HCT116 (cell line): Measurements from ENCODE around the gene DIRAS2. TPM values are rescaled to one million over a fixed set of nuclear protein-coding genes. Genes with fewer than 3 reads are reported as not detected.

Experiments used
- ATAC-seq: fragments of 200-7000 bp; cut with Tn5 transposase; 2 replicates; pipeline ENCODE4 v1.9.1; 2020; ENCODE audit warnings: mild to moderate bottlenecking, moderate library complexity
- BruUV-seq: library from RNA; stranded (reverse); fragments of 400-500 nt; replicated peaks from 2 replicates; lab custom pipeline; 2021; lab: Mats Ljungman, UMichigan
- CTCF ChIA-PET: fragments of 300-600 bp; sonication (Branson Sonifier 250); formaldehyde crosslinking; loops from one replicate; lab custom pipeline; 2021; ENCODE audit warnings: antibody characterized with exemption; lab: Charles Lee
- POLR2A ChIA-PET: fragments of 300-600, 350-600 bp; sonication (Branson Sonifier 250); formaldehyde crosslinking; loops from one replicate; lab custom pipeline; 2021; ENCODE audit warnings: antibody characterized with exemption; lab: Charles Lee
- RAD21 ChIA-PET, 2 experiments: fragments of 300-600 bp; sonication (Branson Sonifier 250); formaldehyde crosslinking; loops; one replicate each; lab custom pipeline; 2023; ENCODE audit warnings: low total read pairs in 2 of 2; ENCODE audit not compliant: uncharacterized antibody in 2 of 2, unreplicated experiment in 2 of 2, low non-redundant PET in 1 of 2; lab: Charles Lee
- DNase-seq: peaks from one replicate; pipeline ENCODE4 v3.0.0-alpha.2; 2010; ENCODE audit warnings: low read depth, low spot score
- H2AFZ ChIP-seq: fragments of 200-600 bp; shearing (Covaris generic), sonication (generic); 2 replicates; pipeline ENCODE4 v1.6.1; 2017; ENCODE audit warnings: low read depth, mixed run types, mixed read lengths, antibody characterized with exemption, low read length; ENCODE audit not compliant: poor library complexity, severe bottlenecking
- H3K27ac ChIP-seq: 2 replicates; pipeline ENCODE4 v1.5.1; 2012; ENCODE audit warnings: low read depth, low read length
- H3K27me3 ChIP-seq: fragments of 200-600 bp; sonication (generic); 2 replicates; pipeline ENCODE4 v1.6.1; 2016; ENCODE audit warnings: mixed run types, low read length, mixed read lengths; ENCODE audit not compliant: insufficient read depth
- H3K36me3 ChIP-seq, 2 experiments: fragments of 200-500 bp in 1 of 2; fragments of 200-600 bp in 1 of 2; sonication (Bioruptor generic) in 1 of 2; sonication (generic) in 1 of 2; 2 replicates each; pipeline versions ENCODE4 v1.5.1 to v1.6.1; 2014 to 2016; ENCODE audit warnings: low read length in 2 of 2, inconsistent platforms in 1 of 2, mixed read lengths in 1 of 2, mixed run types in 1 of 2; ENCODE audit not compliant: insufficient read depth in 2 of 2, control insufficient read depth in 1 of 2
- H3K4me1 ChIP-seq, 2 experiments: fragments of 200-600 bp in 1 of 2; sonication (generic) in 1 of 2; 2 replicates each; pipeline versions ENCODE4 v1.5.1 to v1.6.1; 2012 to 2017; ENCODE audit warnings: low read length in 2 of 2, inconsistent platforms in 1 of 2, mild to moderate bottlenecking in 1 of 2, mixed read lengths in 1 of 2, mixed run types in 1 of 2, moderate library complexity in 1 of 2; ENCODE audit not compliant: insufficient read depth in 2 of 2, control insufficient read depth in 1 of 2
- H3K4me2 ChIP-seq: fragments of 200-600 bp; sonication (generic); 2 replicates; pipeline ENCODE4 v1.6.1; 2017; ENCODE audit warnings: mixed run types, low read length, mixed read lengths
- H3K4me3 ChIP-seq, 2 experiments: fragments of 200-600 bp in 1 of 2; sonication (generic) in 1 of 2; replicated peaks in 1 of 2; 2 replicates each; pipeline ENCODE4 v1.5.1; 2011 to 2016; ENCODE audit warnings: low read length in 2 of 2, control low read depth in 1 of 2, low read depth in 1 of 2, mild to moderate bottlenecking in 1 of 2, mixed read lengths in 1 of 2, mixed run types in 1 of 2
- H3K79me2 ChIP-seq: fragments of 200-600 bp; sonication (generic); 2 replicates; pipeline ENCODE4 v1.6.1; 2017; ENCODE audit warnings: mild to moderate bottlenecking, mixed run types, low read length, moderate library complexity, mixed read lengths; ENCODE audit not compliant: insufficient read depth
- H3K9ac ChIP-seq: fragments of 200-600 bp; sonication (generic); 2 replicates; pipeline ENCODE4 v1.6.1; 2016; ENCODE audit warnings: low read length, mixed read lengths
- H3K9me2 ChIP-seq: fragments of 200-600 bp; sonication (generic), shearing (Covaris generic); 2 replicates; pipeline ENCODE4 v1.6.1; 2017; ENCODE audit warnings: mixed run types, mild to moderate bottlenecking, moderate library complexity; ENCODE audit not compliant: insufficient read depth
- H3K9me3 ChIP-seq, 2 experiments: fragments of 200-500 bp in 1 of 2; fragments of 200-600 bp in 1 of 2; sonication (Bioruptor generic) in 1 of 2; sonication (generic) in 1 of 2; 2 replicates each; pipeline ENCODE4 v1.6.1; 2014 to 2017; ENCODE audit warnings: low read length in 2 of 2, mixed read lengths in 2 of 2, inconsistent platforms in 1 of 2, low read depth in 1 of 2, mild to moderate bottlenecking in 1 of 2, mixed run types in 1 of 2, moderate library complexity in 1 of 2; ENCODE audit not compliant: control insufficient read depth in 1 of 2, insufficient read depth in 1 of 2
- H4K20me1 ChIP-seq: fragments of 200-600 bp; sonication (generic), shearing (Covaris generic); 2 replicates; pipeline ENCODE4 v1.6.1; 2017; ENCODE audit warnings: mixed run types, mild to moderate bottlenecking, moderate library complexity; ENCODE audit not compliant: insufficient read depth
- CEBPB ChIP-seq: IDR thresholded peaks from 2 replicates; pipeline ENCODE4 v1.6.1; 2012; ENCODE audit warnings: low read depth
- EGR1 ChIP-seq: IDR thresholded peaks from 2 replicates; pipeline ENCODE4 v1.6.1; 2012; ENCODE audit warnings: low read depth
- ELF1 ChIP-seq: IDR thresholded peaks from 2 replicates; pipeline ENCODE4 v1.6.1; 2012; ENCODE audit warnings: low read depth, borderline replicate concordance
- EZH2 ChIP-seq: fragments of 200-600 bp; sonication (generic); IDR thresholded peaks from 2 replicates; pipeline ENCODE4 v1.6.1; 2017; ENCODE audit warnings: antibody characterized with exemption, mixed run types
- EZH2phosphoT487 ChIP-seq: fragments of 200-600 bp; IDR thresholded peaks from 2 replicates; pipeline ENCODE4 v1.6.1; 2018; ENCODE audit warnings: antibody characterized with exemption, borderline replicate concordance
- JUND ChIP-seq: IDR thresholded peaks from 2 replicates; pipeline ENCODE4 v1.6.1; 2012
- POLR2A ChIP-seq: IDR thresholded peaks from 2 replicates; pipeline ENCODE4 v1.7.0; 2011; ENCODE audit warnings: borderline replicate concordance; ENCODE audit not compliant: insufficient read depth, insufficient read length; ENCODE audit errors: extremely low read depth
- POLR2AphosphoS5 ChIP-seq: IDR thresholded peaks from 2 replicates; pipeline ENCODE4 v1.6.1; 2011; ENCODE audit warnings: mild to moderate bottlenecking, low read depth, low read length, moderate library complexity
- SIN3A ChIP-seq: IDR thresholded peaks from 2 replicates; pipeline ENCODE4 v1.6.1; 2012; ENCODE audit warnings: low read depth
- SRF ChIP-seq: IDR thresholded peaks from 2 replicates; pipeline ENCODE4 v1.6.1; 2012; ENCODE audit warnings: low read depth
- TCF7L2 ChIP-seq: IDR thresholded peaks from 2 replicates; pipeline ENCODE4 v1.7.0; 2011; ENCODE audit warnings: borderline replicate concordance, inconsistent platforms; ENCODE audit not compliant: insufficient read depth, insufficient read length; ENCODE audit errors: extremely low read depth
- YY1 ChIP-seq: IDR thresholded peaks from 2 replicates; pipeline ENCODE4 v1.6.1; 2011; ENCODE audit warnings: low read length, low read depth, moderate library complexity, mild to moderate bottlenecking; ENCODE audit not compliant: insufficient replicate concordance; ENCODE audit errors: extremely low read depth
- ZFX ChIP-seq: fragments of 450-650 bp; IDR thresholded peaks from 2 replicates; pipeline ENCODE4 v1.6.1; 2017
- intact Hi-C: fragments of 100-400 bp; cut with micrococcal nuclease; formaldehyde crosslinking; loops from 2 replicates; pipeline ENCODE4 v1.10.0; 2022
- total RNA-seq: library from RNA; stranded (reverse); gene quantifications from one replicate; pipeline ENCODE4 v1.2.1, GENCODE V29; 2021; ENCODE audit not compliant: unreplicated experiment
- TF ChIP-seq, protein P1 (sequence below), 3 experiments: fragments of 200-600 bp in 1 of 3; sonication (generic) in 1 of 3; IDR thresholded peaks in 2 of 3; conservative IDR thresholded peaks in 1 of 3; 2 replicates each; pipeline ENCODE4 v1.5.1; 2012 to 2017; ENCODE audit warnings: low read depth in 2 of 3, low read length in 2 of 3, antibody characterized with exemption in 1 of 3, borderline replicate concordance in 1 of 3, control low read depth in 1 of 3, mild to moderate bottlenecking in 1 of 3, mixed read lengths in 1 of 3, mixed run types in 1 of 3, moderate library complexity in 1 of 3; ENCODE audit not compliant: insufficient read depth in 1 of 3
- TF ChIP-seq, protein P2 (sequence below): IDR thresholded peaks from 2 replicates; pipeline ENCODE4 v1.6.1; 2012; ENCODE audit warnings: low read depth
- TF ChIP-seq, protein P3 (sequence below): IDR thresholded peaks from 2 replicates; pipeline ENCODE4 v1.6.1; 2012
- TF ChIP-seq, protein P4 (sequence below): IDR thresholded peaks from 2 replicates; pipeline ENCODE4 v1.6.1; 2012

DIRAS2 gene
- total RNA-seq, 1 experiment from 2014 or later = not detected

DNA sequence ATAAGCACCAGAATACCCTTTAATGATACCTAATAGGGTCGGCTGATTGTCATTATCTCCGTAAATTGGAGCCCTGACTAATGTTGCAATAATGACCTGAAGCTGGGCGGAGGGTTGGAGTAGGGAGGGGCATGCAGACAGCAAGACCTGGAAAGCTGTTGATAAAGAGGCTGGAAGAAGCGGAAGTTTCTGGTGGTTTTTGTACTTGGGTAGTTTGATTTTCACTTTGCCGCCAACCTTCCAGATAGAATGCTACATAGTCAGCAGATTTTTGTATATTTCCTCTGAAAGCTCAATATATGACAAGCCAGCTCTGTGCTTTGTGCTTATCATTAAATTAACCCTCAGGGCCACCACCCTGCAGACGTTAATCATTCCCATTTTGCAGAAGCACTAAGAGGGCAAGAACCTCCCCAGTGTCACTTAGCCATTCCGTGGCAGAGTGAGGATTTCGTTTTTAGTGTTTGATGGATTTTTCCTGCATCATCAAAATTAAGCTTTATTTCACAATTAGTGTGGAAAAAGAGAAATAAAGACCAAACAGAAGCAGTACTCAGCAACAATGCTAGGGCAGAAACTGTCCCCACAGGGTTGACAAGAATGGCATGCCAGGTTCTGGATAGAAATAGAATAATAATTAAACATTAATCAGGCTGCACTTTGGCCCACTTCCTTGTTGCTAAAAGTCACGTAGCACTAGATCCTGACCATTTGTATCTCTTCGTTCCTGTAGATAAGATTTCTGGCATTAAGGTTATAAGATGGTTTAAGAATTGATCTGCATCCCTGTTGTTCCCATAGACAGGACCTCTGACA lies 34.7 kb downstream of the DIRAS2 start:
- ChIA-PET CTCF (no interaction called here), RAD21 (no interaction called here), POLR2A (no interaction called here)
- ATAC-seq (no peak), DNase-seq (no peak)
- no TSS peak for BruUV-seq
- H3K27ac ChIP-seq = no peak overlapping the region
- H3K27me3 ChIP-seq = peaks cover 38% of the 10 kb centered on the region; the same call in 1 of the 2 replicates
- no peaks in the 10 kb centered on the region for H3K79me2 ChIP-seq
- H3K4me3 ChIP-seq = no peak overlapping the region
- no peaks in the 10 kb centered on the region for H3K9me2 ChIP-seq
- TF ChIP-seq YY1 (no peak), SIN3A (no peak), EZH2phosphoT487 (no peak), ZFX (no peak), CEBPB (no peak), SRF (no peak), TCF7L2 (no peak), EZH2 (no peak), POLR2A (no peak), ELF1 (no peak), EGR1 (no peak), JUND (no peak), POLR2AphosphoS5 (no peak)
- TF ChIP-seq, protein P1, sequence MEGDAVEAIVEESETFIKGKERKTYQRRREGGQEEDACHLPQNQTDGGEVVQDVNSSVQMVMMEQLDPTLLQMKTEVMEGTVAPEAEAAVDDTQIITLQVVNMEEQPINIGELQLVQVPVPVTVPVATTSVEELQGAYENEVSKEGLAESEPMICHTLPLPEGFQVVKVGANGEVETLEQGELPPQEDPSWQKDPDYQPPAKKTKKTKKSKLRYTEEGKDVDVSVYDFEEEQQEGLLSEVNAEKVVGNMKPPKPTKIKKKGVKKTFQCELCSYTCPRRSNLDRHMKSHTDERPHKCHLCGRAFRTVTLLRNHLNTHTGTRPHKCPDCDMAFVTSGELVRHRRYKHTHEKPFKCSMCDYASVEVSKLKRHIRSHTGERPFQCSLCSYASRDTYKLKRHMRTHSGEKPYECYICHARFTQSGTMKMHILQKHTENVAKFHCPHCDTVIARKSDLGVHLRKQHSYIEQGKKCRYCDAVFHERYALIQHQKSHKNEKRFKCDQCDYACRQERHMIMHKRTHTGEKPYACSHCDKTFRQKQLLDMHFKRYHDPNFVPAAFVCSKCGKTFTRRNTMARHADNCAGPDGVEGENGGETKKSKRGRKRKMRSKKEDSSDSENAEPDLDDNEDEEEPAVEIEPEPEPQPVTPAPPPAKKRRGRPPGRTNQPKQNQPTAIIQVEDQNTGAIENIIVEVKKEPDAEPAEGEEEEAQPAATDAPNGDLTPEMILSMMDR (IDR thresholded peaks at IDR 0.05 in 2 of 3, conservative IDR thresholded peaks at IDR 0.05 in 1 of 3; ENCODE audit: borderline replicate concordance in 1 of 3, insufficient read depth in 1 of 3, low read depth in 2 of 3, low read length in 2 of 3) = no peak
- TF ChIP-seq, protein P2, sequence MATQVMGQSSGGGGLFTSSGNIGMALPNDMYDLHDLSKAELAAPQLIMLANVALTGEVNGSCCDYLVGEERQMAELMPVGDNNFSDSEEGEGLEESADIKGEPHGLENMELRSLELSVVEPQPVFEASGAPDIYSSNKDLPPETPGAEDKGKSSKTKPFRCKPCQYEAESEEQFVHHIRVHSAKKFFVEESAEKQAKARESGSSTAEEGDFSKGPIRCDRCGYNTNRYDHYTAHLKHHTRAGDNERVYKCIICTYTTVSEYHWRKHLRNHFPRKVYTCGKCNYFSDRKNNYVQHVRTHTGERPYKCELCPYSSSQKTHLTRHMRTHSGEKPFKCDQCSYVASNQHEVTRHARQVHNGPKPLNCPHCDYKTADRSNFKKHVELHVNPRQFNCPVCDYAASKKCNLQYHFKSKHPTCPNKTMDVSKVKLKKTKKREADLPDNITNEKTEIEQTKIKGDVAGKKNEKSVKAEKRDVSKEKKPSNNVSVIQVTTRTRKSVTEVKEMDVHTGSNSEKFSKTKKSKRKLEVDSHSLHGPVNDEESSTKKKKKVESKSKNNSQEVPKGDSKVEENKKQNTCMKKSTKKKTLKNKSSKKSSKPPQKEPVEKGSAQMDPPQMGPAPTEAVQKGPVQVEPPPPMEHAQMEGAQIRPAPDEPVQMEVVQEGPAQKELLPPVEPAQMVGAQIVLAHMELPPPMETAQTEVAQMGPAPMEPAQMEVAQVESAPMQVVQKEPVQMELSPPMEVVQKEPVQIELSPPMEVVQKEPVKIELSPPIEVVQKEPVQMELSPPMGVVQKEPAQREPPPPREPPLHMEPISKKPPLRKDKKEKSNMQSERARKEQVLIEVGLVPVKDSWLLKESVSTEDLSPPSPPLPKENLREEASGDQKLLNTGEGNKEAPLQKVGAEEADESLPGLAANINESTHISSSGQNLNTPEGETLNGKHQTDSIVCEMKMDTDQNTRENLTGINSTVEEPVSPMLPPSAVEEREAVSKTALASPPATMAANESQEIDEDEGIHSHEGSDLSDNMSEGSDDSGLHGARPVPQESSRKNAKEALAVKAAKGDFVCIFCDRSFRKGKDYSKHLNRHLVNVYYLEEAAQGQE = no peak
- TF ChIP-seq, protein P3, sequence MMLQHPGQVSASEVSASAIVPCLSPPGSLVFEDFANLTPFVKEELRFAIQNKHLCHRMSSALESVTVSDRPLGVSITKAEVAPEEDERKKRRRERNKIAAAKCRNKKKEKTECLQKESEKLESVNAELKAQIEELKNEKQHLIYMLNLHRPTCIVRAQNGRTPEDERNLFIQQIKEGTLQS = no peak
- TF ChIP-seq, protein P4, sequence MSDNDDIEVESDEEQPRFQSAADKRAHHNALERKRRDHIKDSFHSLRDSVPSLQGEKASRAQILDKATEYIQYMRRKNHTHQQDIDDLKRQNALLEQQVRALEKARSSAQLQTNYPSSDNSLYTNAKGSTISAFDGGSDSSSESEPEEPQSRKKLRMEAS = no peak
- H3K4me2 ChIP-seq = no peak overlapping the region
- no peak overlapping the region for H2AFZ ChIP-seq
- H3K4me1 ChIP-seq = no peaks in the 10 kb centered on the region
- intact Hi-C loops = no loop called here
- no peak overlapping the region for H3K9ac ChIP-seq
- H4K20me1 ChIP-seq = no peaks in the 10 kb centered on the region
- H3K9me3 ChIP-seq = no peaks in the 10 kb centered on the region
- H3K36me3 ChIP-seq = no peaks in the 10 kb centered on the region
